HG03520 (cell line): ENCODE results near the gene CYTH3.
"Not testable (repeated sequence)": the region's sequence is repeated elsewhere in the genome, so short reads cannot be mapped to it uniquely, and the experiment has no call there.

ENCODE experiments used
- ATAC-seq: cut with Tn5 transposase; IDR thresholded peaks from one replicate; pipeline ENCODE4 v1.9.1; 2021; ENCODE audit warnings: mild to moderate bottlenecking, moderate library complexity; ENCODE audit not compliant: unreplicated experiment

CYTH3 gene

DNA sequence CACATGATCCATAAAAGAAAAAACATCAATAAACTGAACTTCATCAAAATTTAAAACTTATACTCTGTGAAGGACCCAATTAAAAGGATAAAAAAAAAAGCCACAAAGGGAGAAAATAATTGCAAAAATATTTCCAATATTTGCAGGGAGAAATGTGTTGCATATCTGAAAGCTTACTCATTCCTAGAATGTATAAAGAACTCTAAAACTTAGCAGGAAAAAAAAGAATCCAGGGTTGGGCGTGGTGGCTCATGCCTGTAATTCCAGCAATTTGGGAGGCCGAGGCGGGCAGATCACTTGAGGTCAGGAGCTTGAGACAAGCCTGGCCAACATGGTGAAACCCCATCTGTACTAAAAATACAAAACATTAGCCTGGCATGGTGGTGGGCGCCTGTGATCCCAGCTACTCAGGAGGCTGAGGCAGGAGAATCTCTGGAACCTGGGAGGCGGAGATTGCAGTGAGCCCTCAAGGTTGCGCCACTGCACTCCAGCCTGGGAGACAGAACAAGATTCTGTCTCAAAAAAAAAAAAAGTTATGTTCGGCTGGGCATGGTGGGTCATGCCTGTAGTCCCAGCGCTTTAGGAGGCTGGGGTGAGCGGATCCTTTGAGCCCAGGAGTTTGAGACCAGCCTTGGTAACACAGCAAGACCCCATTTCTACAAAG lies 11.1 kb upstream of the CYTH3 start:
- not testable (repeated sequence) for ATAC-seq

DNA sequence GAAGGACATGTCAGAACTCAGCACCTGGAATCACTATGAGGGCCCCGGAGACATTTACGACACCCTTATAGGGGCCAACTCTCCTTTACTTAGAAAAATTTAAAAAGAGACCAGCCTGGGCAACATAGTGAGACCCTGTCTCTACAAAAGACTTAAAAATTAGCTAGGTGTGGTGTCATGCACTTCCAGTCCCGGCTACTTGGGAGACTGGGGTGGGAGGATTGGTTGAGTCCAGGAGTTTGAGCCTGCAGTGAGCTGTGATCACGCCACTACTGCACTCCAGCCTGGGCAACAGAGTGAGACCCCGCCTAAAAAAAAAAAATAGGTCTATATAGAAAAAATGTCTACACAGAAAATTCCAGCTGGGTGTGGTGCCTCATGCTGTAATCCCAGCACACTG lies 7.5 kb upstream of the CYTH3 start:
- ATAC-seq: no peak

DNA sequence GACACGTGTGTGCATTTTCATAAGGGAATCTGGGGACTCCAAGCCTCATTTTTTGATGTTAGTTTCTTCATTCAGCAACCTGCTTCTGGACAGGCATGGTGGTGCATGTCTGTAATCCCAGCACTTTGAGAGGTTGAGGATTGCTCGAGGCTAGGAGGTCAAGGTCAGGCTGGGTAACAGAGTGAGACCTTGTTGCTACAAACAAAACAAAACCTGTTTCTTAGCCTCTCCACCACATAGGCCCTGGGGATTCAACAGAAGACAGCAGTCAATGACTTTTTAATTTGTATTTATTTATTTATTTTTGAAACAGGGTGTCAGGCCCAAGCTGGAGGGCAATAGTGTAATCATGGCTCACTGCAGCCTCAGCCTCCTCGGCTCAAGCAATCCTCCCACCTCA lies 6.9 kb upstream of the CYTH3 start:
- no peak for ATAC-seq

DNA sequence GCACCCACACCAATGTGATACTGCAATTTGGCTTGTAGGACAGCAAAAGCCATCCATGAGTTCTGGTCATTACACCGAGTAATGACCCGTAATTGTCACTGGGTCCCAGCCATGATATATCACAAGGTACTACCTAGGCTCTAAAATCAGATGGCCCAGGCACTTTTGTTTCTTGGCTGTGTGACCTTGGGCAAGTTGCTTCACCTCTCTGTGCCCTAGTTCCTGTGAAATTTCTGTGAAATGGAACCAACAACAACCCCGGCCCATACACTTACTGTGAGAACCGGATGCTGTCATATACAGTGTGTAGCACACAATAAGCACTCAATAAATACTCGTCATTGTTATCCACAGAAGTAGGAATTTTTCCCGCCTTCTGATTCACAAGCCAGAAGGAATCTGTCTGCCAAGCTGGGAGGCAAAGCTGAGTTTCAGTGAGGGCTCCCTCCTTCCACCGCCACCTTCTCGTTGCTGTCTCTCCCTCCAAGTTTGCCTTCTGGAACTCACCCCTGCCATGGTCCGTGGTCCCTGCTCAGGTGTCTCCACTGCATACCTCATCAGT lies 6.4 kb upstream of the CYTH3 start:
- ATAC-seq: no peak

GRCh38 chr7:6277476-6277875 lies 5.1 kb upstream of the CYTH3 start:
- no peak for ATAC-seq

DNA sequence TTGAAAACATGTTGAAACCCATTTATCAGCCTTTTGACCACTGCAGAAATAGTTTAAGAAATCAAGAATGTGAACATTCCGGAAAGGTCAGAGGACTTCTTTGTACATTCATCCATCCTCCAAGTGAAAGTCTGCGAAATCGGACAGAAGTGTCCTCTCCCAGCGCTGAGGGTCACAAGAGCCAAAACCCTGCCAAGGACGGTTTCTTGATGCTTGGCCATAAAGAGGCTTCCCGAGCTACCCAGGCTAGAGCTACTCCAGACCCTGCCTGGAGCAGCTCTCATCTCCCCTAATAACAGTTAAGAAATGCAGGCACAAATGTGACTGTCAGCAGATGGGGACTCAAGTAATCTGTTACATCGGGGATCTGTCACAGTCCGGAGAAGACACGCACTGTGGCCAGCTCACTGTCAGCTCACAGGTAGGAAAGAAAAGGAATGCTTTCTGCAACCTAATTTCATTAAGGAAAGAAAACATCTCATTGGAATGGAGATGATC lies 4.5 kb upstream of the CYTH3 start:
- ATAC-seq: no peak

- no peak for ATAC-seq
These were observed 2.3 kb upstream of the CYTH3 start for GRCh38 chr7:6274743-6275142.

DNA sequence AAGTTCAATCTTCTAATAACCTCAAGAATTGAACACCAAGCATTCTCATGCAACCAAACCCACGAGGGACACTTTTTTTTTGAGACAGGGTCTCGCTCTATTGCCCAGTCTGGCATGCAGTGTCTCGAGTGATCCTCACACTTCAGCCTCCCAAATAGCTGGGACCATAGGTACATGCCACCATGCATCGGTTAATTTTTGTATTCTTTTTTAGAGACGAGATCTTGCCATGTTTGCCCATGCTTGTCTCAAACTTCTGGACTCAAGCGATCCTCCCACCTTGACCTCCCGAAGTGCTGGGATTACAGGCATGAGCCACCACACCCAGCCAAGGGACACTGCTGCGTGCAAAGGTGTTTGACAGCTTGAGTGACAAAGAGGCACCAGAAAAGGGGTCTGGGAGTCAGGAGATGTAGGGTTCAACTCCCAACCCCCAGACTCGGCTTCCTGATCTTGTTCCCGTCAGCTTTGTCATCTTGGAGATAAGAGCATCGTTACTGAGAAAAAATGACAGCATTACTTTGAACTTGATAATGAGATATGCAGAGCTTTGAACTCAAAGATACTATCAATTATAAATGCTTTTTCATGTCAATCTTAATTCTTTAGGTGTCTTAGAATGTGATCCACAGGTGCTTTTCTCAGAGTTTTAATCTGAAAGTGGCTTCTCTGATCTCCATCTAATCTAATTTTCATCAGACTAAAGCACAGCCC lies 1.6 kb upstream of the CYTH3 start:
- ATAC-seq: no peak

DNA sequence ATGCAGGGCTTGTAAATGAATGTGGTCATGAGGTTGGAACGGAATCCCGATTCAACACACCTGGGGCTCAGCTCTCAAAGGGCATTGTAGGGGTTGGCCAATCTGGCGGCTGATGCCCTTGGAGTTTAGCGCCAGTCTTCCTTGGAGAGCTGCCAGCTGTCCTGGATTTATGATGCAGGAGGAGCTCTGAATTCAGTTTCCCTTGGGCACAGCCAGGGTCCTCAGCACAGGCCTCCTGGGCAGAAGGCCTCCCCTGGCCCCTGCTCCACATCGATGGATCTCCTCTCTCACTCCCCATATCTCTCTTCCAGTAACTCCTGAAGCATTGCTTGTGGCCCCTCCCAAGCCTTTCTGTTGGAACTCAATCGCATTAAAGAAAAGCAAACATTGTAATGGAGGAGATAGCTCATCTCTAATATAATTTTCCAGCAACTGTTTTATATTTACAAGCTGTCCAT lies 985 bp upstream of the CYTH3 start:
- no peak for ATAC-seq

DNA sequence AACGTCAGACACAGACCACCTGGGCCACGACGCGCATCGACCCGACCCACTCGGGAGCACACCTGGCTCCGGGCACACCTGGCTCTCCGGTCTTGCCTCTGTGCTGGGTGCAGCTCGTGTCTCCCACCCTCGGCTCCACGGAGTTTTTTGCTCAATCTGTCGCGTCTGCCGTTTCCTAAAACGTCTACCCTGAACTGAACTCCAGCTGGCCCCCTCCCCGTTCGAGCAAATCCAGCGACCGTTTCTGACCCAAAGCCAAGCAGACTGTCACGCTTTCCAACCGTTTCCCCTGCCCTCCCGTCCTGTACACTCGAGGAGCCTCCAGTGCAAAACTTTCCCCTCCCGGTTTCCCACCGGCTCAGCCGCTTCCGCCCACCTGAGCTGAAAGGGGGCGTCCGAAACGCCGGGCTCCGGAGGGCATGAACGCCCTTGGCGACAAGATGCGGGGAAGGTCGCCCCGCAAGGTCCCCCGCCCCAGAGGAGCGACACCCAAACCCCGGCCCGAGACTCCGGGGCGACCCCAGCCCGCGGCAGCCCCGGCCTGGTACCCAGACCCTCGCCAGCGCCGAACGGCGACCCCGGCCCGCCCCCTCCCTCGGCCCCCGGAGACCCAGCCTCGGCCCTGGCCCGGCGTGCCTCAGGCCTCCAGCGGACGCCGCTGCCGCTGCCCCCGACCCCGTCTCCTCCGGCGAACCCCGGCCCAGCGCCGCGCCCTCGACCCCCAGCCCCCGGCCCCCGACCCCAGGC lies 557 bp downstream of the CYTH3 start:
- ATAC-seq: peak; percentile 8

DNA sequence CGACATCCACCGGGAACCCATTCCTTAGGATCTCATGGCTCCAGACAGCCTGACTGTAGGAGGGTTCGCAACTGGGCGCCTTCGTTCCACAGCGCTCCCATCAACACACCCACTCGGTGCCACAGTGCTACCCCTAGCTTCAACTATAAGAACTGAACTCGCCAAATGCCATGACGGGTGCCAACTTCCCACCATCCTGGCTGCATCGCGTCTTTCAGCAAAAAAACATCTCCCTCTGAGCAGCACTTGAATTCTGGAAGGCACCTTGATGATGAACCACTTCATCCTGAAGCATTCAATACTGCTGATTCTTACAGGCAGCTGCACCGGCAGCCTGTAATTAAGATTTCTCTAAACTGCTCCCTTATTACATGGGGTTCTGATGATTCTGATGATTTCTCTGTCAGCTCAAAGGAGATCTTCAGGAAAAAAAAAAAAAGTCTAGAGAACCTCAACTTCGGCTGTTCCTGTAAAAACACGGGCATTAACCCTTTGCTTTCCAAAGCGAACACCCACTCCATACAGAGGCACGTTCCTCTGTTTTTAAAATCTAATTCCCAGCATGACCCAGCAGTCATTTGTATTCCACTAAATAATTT lies 1.3 kb downstream of the CYTH3 start:
- no peak for ATAC-seq

GRCh38 chr7:6269527-6269926 lies 2.9 kb downstream of the CYTH3 start:
- ATAC-seq: no peak

DNA sequence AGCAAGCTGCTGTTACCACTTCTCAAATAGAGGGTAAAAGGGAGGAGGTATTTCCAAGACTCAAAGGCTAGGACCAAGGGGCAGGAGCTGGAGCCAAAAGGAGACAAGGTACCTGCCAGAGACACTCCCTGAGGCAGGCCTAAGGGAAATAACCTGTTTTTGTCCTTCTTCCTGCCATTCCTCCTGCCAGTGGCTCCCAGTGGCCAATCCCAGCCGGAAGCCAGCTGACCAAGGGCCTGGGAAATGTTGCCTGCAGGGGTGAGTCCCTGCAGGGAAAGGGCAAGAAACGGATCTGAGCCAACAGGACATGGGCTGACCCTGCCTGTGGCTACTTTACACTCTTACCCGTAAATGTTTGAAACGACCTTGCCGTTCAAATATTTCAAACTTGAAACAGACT lies 3.5 kb downstream of the CYTH3 start:
- ATAC-seq: no peak

DNA sequence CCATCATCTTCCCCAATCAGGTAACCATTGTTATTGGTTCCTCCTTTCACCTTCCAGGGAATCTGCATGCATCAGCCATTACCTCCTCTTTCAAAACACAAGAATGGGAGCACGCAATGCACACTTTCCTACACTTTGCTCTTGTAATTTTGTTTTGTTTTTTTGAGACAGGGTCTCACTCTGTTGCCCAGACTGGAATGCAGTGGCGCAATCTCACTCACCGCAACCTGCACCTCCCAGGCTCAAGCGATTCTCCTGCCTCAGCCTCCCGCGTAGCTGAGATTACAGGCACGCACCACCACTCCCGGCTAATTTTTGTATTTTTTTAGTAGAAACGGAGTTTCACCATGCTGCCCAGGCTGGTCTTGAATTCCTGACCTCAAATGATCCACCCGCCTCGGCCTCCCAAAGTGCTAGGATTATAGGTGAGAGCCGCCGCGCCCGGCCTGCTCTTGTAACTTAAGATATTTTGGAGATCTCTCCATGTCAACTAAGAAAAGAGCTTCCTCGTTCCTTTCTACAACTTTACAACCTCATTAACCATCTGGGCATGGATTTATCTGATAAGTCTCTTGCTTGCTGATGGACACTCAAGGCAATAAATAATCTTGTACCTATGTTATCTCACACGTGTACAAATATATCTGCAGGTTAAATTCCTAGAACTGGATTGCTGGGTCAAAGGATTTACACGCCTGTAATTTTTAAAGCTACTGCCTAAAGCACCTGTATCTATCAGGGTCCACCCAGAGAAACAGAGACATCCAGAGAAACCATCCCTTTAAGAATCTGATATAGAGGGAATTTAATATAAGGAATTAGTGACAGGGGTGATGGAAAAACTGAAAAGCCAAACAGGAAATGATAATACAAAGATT lies 4.2 kb downstream of the CYTH3 start:
- no peak for ATAC-seq

GRCh38 chr7:6266699-6267098 lies 5.7 kb downstream of the CYTH3 start:
- ATAC-seq: no peak

DNA sequence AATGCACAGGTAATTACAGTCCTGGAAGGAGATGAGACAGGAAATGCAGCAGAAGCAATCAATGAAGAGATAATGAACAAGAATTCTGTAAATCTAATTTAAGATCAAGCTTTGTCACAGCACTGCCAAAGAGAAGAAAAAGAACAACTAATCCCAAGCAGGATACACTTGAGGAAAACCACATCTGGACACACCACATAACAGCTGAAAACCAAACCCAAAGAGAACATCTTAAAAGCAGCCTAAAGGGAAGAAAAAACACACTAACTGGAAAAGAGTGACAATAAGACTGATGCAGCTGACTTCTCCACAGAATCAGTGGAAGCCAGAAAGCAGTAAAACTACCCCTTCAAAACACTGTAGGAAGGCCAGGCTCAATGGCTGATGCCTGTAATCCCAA lies 10.2 kb downstream of the CYTH3 start:
- ATAC-seq: no peak

DNA sequence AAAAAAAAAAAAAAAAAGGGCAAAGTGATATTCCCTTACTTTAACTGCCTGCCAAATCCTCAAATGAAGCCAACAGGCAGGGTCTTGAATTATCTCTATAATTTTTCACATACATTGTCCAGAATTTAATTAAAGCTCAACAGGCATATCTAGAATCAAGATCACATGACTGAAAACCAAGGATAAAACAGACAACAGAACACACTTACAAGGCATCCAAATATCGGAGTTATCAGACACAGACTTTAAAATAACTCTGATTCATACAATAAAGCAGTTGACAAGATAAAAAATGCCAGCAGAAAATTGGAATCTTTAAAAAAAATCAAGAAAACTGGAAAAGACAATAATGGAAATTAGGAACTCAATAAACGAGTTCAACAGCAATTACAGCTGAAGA lies 10.7 kb downstream of the CYTH3 start:
- no peak for ATAC-seq

- no peak for ATAC-seq
These were observed 11.9 kb downstream of the CYTH3 start for GRCh38 chr7:6260291-6261187.

DNA sequence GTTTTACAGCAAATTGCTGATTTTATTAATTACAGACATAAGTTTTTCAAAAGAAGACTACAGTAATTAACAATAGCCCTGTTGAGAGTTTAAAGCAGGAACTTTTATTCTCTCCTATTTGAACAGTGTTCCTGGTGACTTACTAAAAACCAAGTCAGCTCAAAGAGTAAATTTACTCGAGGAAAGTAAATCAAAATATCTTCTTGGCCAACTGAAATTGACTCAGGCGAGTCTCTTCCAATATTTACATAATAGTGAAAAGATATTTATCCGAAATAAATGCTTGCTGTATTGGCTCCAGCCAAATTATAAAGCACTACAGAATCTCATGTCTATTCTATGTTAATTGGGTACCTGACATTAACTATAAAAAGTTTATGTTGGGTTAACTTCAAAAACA lies 13.2 kb downstream of the CYTH3 start:
- no peak for ATAC-seq
